Anterior cingulate cortex (tissue), 58 donors: ENCODE results near the gene NEUROG2.
"Not testable (repeated sequence)": the region's sequence is repeated elsewhere in the genome, so short reads cannot be mapped to it uniquely, and the experiment has no call there.

Experiments
- DNase-seq, 58 donors: peaks; one replicate each; lab custom pipeline; 2025; lab: John Stamatoyannopoulos, UW

NEUROG2 gene

DNA sequence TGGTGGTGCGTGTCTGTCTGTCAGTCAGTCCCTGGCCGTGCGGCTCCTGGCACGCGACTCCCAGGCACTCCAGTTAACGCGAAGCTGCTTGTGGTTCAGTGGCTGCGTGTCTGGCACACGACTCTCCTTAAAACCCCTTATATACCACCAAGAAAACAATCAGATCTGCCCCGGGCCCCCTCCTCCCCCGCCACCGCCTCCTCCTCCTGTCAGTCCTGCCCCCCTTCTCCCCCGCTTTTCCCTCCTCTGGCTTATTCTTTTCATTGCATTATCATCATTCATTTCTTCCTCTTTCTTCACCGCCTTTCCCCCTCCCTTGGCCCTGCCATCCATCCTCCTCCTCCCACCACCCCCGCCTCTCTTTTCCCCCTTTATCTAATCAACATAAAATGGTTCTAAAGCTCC, at the start of gene NEUROG2:
NEUROG2 (minus strand) TSS at position 115 of the 405 bp plus-strand sequence. CDS start 705 bp downstream, outside the sequence.
- no peak for DNase-seq

DNA sequence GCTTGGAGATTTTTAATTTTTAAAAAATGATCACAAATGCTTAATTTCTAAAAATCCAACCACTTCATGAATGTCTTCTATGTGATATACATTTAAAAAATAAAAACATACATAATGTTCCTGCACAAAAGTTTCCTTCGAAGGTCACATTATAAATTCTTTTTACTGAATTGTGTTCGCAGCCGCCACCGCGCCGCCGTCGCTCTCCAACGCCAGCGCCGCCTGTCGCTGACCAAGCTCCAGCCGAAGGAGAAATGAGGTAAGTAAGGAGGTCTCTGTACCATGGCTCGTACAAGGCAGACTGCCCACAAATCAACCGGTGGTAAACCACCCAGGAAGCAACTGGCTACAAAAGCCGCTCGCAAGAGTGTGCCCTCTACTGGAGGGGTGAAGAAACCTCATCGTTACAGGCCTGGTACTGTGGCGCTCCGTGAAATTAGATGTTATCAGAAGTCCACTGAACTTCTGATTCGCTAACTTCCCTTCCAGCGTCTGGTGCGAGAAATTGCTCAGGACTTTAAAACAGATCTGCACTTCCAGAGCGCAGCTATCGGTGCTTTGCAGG, 48.8 kb upstream of the NEUROG2 start:
- no peak for DNase-seq

DNA sequence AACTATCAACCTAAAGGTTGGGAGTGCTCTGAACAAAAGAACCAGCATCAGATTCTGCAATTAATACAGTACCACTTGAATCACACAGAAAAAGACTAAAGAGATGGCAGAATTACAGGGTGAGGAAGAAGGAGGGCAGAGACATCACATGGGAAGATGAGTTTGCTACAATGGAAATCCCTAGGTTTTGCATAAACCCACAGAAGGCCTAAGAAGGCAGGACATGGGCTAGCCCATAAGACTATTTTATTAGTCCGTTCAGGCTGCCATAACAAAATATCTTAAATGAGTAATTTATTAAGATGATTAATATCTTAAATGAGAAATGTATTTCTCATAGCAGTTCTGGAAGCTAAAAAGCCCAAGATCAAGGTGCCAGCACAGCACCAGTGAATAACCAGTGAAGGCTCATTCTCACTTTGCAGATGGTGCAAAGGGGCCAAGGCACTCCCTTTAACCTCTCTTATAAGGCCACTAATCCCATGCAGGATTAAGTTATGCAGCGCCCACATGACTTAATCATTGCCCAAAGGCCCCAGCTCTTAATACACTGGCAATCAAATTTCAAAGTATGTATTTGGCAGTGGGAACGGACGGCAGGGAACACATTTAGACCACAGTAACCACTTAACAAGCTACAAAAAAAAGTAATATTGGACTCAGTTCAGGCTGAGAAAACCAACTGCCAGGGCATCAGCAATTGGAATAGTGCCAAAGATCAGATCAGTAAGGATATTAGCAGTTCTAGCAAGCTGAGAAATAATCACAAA, 47.6 kb upstream of the NEUROG2 start:
- DNase-seq, result no peak

DNA sequence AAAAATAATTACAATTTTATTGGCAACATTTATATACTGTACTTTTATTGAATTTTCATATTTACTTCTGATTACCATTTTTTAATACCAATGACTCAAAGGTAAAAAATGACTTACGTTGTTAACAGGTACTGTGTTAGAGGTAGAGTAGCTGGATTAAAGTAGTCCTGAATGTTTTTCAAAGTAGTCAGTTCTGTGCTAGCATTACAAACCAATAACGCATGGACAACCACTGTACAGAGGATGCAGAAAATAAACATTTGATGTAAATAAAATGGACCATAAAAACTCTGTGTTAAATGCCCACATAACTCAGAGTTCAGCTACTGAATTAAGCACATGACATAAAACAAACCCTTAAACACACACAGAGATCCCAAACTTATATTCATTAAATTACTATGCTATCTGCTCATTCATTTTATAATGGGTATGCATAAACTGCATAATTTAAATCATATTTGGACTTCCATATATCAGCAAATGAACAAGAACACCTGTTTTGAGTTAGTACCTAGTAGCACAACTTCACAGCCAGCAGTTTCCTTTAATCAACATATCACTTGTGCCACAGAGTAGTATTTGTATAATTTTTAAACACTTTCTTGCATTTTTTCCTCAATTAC, 46.4 kb upstream of the NEUROG2 start:
- DNase-seq, result no peak

DNA sequence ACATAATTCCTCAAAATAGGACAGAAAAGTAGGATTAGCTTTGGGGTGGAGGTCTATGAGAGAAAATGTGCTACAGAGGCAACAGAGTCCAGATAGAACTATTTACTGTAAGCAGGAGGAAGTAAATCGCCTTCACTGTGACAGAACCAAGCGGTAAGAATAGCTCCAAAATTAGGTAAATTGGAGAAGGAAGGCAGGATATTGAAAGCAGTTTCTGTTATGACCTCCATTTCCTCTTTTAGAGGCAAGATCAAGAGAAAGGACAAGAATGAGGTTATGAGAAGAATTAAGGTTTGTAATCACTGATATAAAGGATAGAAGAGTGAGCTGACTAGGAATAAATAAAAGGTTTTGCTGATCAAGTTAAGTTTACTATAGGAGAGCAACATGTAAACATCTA, 44.1 kb upstream of the NEUROG2 start:
- DNase-seq, result no peak

DNA sequence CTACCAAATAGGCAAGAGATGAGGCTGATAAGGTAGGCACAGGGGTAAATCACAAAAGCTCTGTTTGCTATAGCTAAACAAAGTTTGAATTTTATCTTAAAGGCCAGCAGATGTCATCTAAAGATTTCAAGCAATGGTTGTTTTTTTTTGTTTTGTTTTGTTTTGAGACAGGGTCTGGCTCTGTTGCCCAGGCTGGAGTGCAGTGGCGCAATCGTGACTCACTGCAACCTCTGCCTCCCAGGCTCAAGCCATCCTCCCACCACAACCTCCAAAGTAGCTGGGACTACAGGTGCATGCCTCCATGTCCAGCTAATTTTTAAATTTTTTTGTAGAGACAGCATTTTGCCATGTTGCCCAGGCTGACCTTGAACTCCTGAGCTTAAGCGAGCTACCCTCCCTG, 43.1 kb upstream of the NEUROG2 start:
- DNase-seq, result no peak

DNA sequence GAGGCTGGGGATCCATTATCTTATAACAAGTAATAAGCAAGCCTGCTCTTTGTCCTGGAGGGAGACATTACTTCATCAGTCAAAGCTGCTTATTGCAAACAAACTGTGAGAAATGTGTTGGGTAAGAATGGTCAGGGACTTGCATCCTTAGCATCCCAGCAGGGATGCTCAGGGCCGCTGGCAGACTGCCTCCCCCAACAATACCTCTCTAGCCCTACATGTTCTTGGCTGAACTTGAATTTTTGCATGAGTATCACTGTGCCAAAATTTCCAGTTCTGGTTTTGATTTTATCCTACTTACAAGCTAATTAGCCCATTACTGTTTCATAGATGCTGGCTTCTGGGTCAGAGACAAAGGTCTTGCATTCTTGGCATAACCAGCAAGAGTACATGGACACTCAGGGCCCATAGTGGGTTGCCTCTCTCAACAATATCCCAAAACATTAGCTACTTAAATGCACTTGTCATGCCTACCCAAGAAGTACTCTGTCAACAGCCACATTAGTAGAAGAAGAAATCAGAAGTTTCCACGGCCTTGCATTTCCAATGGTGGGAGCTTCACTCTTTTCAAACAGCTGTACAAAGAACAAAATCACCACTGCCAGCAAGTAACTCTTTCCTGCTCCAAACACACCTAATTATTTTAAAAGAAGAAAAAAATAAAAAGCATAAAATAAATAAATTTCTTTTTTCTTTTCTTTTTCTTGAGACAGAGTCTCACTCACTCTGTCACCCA, 41.9 kb upstream of the NEUROG2 start:
- DNase-seq, result peak in 9 of 58 donors; percentile 1 to 31 (median 3)

DNA sequence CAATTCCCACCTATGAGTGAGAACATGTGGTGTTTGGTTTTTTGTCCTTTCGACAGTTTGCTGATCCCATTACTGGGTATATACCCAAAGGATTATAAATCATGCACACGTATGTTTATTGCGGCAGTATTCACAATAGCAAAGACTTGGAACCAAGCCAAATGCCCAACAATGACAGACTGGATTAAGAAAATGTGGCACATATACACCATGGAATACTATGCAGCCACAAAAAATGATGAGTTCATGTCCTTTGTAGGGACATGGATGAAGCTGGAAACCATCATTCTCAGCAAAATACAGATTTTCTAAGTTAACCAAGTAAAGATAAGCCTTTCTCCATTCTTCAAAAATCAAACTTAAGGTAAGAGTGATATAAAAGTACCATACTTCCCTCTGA, 38.3 kb upstream of the NEUROG2 start:
- not testable (repeated sequence) for DNase-seq

DNA sequence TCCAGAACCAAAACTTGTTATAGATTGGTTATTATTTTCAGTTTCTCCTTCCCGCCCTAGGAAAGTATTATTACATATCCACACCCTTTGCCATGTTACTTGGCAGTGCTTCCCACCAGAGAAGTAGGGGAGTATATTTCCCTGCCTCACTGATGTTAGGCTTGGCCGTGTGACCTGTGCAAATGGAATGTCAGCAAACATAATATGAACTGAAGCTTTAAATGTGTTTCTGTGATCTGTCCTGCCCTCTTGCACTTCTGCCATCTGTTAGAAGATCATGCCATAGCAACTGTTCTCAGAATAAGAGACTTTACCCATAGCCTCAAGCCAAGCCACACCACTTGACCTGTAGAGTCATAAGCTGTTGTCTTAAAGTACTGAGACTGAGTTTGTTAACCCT, 36.7 kb upstream of the NEUROG2 start:
- DNase-seq, result no peak

DNA sequence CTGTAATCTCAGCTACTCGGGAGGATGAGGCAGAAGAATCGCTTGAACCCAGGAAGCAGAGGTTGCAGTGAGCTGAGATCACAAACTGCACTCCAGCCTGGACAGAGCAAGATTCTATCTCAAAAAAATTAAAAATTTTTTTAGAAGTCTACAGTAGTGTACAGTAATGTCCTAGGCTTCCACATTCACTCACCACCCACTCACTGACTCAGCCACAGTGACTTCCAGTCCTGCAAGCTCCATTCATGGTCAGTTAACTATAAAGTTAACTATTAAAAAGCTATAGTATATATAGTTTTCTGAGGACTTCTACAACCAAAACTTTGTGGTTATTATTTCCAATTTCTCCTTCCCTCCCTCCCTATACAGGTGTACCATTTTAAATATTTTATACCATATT, 34.7 kb upstream of the NEUROG2 start:
- DNase-seq, result no peak

DNA sequence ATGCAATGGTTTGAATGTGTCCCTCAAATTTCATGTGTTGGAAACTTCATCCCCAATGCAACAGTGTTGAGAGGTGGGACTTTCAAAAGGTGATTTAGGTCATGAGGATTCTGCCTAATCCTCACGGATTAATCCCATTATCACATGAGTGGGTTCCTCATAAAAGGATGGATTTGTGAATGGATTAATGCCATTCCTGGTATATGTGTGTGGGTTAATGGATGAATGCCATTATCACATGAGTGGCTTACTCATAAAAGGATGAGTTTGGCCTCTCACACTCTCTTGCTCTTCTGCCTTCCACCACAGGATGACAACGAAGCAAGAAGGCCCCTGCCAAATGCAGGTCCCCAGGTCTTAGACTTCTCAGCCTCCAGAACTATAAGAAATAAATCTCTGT, 30.5 kb upstream of the NEUROG2 start:
- no peak for DNase-seq

DNA sequence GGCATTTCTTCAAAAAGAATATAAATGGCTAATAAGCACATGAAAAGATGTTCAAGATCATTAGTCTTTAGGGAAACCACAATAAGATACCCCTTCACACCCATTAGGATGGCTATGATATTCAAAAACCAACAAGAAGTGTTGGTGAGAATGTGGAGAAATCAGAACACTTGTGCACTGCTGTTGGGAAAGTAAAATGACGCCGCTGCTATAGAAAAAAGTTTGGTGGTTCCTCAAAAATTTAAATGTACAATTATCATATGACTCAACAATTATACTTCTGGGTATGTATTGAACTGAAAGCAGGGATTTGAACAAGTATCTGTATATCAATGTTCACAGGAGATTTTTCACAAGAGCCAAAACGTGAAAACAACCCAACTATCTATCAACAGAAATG, 29.4 kb upstream of the NEUROG2 start:
- DNase-seq, result no peak

DNA sequence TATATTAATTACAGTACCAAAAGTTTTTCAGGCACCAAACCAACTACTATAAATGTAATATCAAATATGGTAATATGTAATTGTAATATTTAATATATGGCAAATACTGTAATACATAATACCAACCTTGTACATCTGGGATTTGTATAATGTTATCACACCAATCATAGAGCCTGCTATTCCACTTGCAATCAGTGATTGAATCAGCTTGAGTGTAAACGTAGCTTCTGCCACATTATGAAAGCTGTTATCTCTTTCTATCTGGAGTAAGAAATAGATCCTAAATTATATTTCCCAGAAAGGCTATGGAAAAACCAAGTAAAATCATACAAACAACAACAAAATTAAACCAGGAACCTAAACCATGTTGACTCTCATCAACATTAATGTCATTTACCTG, 24.7 kb upstream of the NEUROG2 start:
- DNase-seq, result no peak

DNA sequence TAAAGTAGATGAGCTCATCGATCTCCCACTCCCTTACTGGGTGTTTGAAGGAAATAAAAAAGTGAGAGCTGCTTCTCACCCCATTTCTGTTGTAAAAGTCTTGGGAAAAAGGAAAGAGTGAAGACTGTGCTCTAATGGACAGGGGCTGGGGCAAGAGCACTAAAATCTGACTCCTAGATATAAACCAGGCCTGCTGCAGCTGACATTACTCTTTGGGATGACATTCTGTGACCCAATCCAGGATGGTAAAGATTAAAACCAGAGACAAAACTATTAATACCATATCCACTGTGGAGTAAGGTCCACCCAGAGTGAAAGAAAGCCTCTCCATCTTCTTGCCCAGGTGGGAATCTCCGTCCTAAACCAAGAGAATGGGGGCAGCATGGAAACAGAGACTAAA, 20.1 kb upstream of the NEUROG2 start:
- no peak for DNase-seq

DNA sequence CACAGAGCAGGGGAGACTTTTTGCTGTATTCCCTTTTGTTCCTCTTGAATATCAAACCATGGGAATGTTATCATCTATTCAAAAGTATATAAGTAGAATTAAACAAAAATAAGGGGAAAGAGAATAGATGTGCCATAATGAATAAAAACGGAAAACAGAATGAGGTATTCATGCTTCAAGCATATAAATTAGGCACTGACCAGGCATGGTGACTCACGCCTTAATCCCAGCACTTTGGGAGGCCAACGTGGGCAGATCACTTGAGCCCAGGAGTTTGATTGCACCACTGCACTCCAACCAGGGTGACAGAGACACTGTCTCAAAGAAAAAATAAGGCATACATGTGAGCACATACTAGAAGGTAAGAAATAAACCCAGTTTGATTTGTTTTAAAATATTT, 16.3 kb upstream of the NEUROG2 start:
- DNase-seq, result no peak

DNA sequence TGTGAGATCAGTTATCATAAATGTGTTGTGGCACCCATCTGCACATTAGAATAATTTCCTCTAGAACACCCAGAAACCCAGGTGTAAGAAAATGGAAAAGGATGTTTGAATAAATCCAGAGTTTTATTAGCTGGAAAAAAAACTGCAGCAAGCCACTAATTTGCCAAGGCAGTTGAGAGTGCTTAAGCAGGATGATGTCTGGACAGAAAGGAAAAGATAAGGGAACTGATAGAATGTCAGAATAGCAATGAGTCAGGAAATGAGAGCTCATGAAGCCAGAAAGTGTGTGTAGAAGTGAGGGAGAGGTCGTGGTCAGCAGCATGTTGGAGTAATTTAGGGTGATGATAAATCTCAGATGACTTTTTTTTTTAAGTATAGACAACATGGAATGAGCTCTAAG, 15.2 kb upstream of the NEUROG2 start:
- no peak for DNase-seq

DNA sequence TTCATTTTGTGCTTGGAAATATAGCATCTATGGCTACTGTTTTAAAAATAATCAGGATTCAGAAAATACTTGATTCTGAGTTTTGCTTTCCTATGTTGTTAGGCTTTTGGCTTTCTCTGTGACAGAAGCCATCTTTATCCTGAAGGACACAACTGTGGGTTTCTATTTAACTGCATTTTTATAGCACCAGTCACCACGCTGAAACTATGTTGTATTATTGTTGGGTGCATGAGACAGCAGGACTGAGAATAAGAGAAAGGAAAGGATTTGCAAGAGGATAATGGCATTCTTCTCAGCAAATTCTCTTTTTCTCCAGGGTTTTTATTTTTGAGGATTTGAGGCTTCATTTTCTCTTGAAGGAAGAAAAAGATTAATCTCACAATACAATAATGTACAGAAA, 10.1 kb upstream of the NEUROG2 start:
- no peak for DNase-seq

DNA sequence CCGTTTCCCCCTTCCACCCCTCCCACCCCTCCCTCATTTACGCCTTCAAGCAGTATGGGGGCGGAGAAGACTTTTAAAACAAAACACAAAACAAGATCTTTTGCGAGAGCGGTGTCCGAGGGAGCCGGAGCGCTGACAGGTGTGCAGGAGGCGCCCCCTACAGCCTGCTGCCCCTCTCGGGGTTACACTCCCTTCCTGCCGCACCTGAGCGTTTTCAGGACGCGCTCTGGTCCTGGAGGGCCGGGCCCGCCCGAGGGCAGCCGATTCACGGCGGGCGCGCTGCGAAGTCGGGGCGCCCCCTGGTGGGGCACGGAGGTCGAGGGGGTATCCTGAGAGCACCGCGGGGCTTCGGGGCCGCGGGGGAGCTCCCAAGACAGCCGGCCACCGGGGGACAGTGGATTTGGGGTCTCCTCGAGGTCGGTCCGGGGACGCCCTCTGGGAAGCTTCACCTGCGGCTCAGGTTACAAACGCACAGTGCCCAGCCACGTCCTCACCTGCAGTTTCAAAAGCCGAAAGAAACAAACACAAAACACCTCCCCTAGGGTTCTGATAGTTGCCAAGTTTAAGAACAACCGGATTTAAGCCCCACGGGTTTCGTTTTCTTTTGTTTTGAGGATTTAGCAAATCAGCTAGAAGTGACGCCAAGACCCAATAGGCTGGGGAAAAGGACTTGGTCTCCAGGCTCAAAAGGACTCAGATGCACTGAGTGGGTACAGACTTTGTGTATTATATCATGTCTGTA, 8.0 kb upstream of the NEUROG2 start:
- peak in 7 of 58 donors; percentile 12 to 26 (median 21) for DNase-seq

DNA sequence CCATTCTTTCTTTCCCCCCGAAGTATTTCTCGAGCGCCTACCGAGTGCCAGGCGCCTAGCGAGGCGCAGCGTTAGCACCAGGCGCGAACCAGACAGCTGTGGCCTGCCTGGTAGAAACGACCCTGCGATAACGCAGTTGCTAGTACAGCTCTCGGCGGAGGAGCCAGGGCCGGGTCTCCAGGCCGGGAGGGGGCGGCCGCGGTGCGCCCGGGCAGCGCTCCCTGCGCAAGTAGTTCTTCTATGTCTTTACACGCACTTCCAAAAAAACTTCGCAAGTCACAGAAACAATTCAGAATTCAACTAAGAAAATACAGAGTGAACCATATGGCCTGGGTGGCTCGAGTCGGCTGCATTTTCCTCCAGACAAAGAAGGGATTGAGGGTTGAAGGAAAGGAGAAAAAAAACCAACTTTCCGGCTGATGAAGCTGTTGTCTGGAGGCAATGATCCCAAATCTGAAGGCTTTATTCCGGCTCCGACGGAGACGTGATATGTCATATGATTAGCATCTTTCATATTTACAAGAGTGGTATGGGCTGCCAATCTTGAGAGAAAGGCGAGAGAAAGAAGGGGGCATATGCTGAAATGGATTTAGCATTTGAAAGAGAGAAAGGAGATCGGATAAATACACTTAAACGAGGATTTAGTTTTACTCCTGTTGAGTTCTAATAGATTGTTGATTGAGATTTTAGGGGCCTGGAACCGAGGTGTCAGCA, 7.2 kb upstream of the NEUROG2 start:
- no peak for DNase-seq

DNA sequence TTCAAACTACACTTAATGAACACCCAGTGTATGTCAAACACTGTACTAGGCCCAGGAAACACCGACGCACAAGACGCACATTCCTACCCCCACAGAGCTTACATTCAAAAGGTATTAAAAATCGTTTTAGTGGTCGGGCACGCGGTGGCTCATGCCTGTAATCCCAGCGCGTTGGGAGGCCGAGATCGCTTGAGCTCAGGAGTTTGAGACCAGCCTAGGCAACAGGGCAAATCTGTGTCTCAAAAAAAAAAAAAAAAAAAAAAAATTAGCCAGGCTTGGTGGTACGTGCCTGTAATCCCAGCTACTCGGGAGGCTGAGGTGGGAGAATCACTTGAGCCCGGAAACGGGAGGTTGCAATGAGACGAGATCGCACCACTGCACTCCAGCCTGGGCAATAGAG, 6.5 kb upstream of the NEUROG2 start:
- not testable (repeated sequence) for DNase-seq
